NCI-H446 (cell line): ENCODE measurements around the gene F8.
"Not testable (repeated sequence)": the region's sequence is repeated elsewhere in the genome, so short reads cannot be mapped to it uniquely, and the experiment has no call there.

Experiments
- DNase-seq, 2 experiments: peaks; one replicate each; lab custom pipeline; 2025; lab: John Stamatoyannopoulos, UW

The F8 gene

DNA sequence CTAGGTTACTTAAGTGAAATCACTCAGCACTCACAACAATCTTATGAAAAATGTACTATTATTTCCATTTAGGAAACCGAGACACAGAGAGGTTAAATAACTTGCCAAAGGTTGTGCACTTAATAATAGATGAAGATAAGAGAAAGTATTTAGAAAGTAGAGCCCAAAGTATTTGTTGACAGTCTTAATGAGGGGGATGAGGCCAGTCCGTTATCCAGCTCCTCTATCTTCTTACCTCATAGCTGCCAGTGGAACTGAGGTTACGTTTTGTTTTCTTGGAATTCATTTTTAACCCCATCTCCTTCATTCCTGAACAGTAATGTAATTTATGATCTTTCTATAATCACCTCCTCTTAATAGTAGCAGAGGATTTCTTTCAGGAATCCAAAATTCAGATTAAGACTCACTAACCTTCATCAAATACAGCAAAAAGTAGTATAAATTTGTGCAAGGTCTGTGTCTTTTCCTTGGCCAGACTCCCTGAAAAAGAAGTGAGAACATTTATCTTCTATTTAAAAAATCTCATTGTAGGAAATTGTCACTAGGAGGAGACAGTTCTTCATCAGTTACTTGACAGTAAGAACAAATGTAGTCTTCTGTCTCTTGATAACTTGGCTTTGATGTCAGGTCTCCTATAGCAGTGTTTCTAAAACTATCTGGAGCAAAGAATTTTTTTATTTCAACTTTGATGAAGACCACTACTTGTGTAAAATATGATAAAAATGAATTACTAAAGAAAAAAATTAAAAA is 35.5 kb downstream of the F8 start:
- DNase-seq = peak in 1 of 2 experiments; percentile 3

DNA sequence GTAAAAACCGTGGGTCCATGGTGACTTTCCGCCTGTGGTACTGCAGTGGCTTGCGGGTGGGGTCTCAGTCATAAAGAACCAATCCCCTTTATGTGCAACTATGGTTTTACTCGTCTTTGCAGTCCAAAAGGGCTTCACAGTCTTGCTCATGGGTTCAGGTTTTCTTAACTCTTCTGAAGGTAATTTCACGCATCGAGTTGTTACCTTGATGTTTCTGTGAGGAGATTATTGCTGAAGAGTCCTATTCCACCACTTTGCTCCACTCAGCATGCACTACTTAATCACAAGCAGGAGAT is 41.5 kb downstream of the F8 start:
- DNase-seq = no peak

DNA sequence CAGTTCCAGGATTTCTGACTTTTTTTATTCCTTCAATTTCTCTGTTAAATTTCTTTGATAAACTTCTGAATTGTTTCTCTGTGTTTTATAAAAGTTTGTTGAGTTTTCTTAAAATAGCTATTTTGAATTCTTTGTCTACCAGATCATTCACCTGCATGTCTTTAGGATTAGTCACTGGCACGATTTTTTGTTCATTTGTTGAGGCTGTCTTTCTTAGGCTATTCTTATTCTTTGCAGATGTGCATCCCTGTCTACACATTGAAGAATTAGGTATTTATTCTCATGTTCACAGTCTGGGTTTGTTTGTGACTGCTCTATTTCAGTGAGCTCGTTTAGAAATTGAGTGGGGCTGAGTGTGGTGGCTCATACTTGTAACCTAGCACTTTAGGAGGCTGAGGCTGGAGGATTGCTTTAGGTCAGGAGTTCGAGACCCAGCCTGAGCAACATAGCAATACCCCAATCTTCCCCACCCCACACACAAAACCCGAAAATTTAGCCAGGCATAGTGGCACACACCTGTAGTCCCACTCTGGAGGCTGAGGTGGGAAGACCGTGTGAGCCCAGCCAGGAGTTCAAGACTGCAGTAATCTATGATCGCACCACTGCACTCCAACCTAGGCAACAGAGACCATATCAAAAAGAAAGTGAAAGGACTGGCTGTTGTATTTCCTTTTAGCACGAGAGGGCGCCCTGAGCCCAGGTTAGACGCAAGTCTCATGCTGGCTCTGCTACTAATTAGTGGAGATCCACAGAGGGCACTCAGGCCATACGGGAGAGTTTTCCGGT is 42.0 kb downstream of the F8 start:
- DNase-seq = peak; percentile 8 to 65

DNA sequence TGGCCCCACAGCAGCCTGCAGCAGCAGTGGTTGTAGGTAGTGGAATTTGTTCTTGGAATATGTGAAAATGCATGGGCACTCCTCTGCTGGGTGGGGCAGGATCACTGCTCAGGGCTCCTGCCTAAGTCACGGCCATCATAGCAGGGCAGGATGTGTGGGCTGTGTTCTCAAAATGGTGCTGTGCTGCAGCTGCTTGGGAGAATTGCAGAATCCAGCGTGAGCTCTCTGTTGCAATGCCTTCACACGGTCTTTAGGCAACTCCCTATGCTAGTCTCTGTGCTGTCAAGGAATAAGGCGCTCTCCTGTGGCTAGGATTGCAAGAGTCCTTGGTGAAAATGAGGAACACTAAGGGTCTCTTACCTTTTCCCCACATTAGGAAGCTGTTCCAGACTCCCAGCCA is 42.9 kb downstream of the F8 start:
- no peak for DNase-seq

DNA sequence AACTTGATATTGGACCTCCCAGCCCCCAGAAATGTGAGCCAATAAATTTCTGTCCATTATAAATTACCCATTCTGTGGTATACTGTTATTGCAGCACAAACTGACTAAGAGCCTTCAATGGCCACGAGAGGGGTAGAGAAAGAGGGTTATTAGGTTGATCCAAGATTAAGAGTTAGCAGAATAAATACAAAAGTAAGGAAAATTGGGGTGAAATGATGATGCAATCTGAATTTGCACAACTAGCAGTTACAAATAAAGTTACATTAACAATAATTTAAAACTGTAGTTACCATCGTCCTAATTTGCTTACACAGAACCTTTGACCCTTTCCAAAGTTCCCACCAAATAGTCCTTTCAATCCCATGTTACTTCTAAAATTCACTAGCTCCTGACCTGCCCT is 54.2 kb downstream of the F8 start:
- no peak for DNase-seq

DNA sequence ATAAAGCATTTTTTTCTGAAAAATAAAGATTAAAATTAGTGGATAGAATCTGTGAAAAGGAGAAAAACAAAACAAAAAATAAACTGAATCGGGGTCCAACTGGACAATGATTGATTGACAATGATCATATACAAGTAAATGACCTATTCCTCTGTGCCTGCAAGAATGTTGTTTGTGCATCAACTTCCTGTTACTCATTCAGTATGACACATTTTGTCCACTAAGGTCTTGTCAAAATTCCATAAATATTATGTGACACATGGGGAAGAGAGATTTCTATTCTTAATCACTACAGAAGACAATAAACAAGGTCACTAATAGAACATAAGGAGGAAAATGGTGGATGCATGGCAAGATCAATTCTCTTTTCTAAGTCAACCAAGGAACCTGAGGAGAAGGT is 54.9 kb downstream of the F8 start:
- DNase-seq = no peak

DNA sequence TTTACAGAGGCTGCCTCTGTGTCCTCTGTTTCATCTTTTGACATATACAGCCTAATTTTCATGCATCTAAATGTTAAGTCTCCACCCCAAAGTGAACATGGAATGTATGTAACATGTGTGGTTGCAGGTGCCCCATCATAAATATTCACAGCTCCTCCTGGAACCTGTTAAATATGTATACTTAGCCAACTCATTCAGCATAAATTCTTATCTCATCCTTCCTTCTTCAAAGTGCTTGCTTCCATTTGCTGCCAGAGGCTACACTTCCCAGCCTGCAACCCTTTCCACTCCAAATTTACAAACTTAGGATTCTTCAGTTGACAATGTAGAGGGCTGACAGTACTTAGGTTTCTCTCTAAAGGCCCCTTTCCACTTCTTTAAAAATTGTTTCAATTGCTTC is 60.6 kb downstream of the F8 start:
- DNase-seq = no peak

DNA sequence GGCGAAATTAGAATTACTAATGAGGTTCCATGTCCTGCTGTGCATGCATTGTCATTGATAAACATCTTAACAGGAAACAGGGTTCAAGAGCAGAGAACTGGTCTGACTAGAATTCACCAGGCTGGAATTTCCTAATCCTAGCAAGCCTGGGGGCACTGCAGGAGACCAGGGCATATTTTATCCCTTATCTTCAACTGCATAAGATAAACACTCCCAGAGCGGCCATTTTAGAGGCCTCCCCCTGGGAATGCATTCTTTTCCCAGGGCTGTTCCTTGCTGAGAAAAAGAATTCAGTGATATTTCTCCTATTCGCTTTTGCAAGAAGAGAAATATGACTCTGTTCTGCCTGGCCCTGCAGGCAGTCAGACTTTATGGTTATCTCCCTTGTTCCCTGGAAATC is 66.7 kb downstream of the F8 start:
- not testable (repeated sequence) for DNase-seq

DNA sequence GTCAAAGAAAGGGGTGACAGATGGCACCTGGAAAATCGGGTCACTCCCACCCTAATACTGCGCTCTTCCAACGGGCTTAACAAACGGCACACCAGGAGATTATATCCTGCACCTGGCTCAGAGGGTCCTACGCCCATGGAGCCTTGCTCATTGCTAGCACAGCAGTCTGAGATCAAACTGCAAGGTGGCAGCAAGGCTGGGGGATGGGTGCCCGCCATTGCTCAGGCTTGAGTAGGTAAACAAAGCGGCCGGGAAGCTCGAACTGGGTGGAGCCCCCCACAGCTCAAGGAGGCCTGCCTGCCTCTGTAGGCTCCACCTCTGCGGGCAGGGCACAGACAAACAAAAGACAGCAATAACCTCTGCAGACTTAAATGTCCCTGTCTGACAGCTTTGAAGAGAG is 83.3 kb downstream of the F8 start:
- DNase-seq = not testable (repeated sequence)

DNA sequence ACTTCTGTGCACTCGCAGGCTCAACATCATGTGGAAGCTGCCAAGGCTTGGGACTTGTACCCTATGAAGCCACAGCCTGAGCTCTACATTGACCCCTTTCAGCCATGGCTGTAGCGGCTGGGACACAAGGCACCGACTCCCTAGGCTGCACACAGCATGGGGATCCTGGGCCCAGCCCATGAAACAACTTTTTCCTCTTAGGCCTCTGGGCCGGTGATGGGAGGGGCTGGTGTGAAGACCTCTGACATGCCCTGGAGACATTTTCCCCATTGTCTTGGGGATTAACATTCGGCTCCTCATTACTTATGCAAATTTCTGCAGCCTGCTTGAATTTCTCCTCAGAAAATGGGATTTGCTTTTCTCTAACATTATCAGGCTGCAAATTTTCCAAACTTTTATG is 97.8 kb downstream of the F8 start:
- not testable (repeated sequence) for DNase-seq

DNA sequence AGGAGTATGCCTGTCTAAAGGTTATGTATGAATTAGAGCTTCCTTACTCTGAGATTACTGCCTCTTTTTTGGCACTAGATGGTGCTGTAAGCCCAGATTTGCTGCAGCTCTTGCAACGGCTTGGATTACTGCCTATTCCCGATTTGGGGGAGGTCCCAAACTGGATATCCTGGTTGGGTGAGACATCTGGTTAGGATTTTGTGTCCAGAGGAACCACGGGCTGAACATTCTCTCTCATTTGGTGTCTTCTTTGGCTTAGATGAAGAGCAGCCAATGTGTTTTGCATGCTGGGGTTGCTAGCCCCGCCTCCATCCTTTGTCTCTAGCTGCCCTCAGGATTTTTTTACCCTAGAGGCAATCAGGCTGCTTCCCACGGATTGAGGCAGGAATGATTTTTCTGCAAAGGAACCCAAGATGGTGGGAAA is 104.5 kb downstream of the F8 start:
- DNase-seq = peak; percentile 65 to 86

DNA sequence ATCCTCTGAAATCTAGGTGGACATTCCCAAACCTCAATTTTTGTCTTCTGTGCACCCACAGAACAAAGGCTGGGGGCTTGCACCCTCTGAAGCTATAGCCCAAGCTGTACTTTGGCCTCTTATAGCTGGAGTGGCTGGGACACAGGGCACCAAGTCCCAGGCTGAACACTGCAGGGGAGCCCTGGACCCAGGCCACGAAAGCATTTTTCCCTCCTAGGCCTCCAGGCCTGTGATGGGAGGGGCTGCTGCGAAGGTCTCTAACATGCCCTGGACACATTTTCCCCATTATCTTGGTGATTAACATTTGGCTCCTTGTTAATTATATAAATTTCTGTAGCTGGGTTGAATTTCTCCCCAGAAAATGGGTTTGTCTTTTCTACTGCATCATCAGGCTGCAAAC is 108.5 kb downstream of the F8 start:
- no peak for DNase-seq

DNA sequence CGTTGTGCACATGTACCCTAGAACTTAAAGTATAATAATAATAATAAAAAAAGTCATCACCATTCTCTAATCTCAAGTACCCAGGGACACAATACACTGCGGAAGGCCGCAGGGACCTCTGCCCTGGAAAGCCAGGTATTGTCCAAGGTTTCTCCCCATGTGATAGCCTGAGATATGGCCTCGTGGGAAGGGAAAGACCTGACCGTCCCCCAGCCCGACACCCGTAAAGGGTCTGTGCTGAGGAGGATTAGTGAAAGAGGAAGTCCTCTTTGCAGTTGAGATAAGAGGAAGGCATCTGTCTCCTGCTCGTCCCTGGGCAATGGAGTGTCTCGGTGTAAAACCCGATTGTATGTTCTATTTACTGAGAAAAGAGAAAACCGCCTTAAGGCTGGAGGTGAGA is 112.0 kb downstream of the F8 start:
- DNase-seq = not testable (repeated sequence)

DNA sequence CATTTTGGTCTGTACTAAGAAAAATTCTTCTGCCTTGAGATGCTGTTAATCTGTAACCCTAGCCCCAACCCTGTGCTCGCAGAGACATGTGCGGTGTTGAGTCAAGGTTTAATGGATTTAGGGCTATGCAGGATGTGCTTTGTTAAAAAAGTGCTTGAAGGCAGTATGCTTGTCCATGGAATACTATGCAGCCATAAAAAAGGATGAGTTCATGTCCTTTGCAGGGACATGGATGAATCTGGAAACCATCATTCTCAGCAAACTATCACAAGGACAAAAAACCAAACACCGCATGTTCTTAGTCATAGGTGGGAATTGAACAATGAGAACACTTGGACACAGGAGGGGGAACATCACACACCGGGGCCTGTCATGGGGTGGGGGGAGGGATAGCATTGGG is 112.5 kb downstream of the F8 start:
- not testable (repeated sequence) for DNase-seq

DNA sequence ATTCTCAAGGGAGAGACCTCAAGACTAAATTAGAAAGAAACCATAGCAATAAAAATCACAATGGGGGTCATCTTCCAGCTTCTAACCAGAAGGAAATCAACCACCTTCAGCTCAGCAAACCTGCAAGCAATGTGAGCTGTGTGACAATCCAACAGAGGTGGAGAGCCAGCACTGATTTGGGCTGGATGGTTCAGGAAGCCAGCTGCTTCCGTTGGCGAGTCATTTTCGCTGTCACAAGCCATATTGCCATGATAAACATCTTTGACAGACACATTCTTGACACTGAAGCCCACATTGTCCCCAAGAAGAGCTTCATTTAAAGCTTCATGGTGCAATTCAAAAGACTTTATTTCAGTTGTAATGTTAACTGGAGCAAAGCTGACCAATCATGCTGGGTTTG is 113.7 kb downstream of the F8 start:
- DNase-seq = no peak

DNA sequence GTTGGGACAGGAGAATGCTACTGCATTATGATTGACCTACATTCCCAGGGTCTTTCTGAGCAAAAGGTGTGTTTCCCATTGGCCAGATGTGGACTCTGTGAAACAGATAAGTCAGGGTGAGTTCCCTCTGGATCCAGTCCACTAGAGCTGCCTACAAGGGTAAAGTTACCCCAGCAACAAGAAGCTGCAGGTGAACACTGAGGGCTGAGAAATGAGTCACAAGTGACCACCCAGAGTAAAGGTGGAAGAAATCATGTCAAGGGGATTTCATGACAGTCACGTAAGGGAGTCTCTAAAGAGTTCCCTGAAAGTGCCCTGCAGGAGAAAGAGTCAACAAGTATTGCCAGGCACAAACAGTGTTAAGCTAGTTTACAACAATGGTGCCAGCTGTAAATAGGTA is 120.1 kb downstream of the F8 start:
- DNase-seq = no peak

DNA sequence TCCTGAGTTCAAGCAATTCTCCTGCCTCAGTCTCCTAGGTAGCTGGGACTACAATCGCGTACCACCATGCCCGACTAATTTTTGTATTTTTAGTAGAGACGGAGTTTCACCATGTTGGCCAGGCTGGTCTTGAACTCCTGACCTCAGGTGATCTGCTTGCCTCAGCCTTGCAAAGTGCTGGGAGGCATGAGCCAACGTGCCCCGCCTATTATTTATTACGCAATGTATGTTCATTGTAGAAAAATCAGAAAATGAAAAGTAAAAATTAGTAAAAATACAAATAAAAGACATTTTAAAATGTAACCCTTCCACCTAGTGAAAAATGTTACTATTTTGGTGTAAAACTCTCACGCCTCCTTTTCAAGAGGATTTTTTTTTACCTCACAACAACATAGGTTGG is 122.2 kb downstream of the F8 start:
- no peak for DNase-seq

DNA sequence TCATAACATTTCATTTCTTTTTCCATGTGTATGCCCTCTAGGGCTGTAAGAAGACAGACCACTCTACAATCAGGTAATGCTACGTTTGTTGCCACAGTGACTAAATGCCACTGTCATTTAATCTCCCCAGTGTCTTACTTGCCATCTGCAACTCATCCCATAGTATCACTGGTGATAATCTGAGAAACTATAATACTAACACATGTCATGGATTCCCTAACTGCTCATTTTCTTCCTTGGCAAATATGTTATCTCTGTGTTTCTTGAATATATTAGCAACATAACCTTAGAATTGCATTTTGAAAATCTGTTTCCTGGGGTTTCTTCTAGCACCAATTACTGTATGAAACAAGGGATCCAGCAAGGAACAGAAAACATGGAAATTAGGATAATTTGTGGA is 130.2 kb downstream of the F8 start:
- no peak for DNase-seq

DNA sequence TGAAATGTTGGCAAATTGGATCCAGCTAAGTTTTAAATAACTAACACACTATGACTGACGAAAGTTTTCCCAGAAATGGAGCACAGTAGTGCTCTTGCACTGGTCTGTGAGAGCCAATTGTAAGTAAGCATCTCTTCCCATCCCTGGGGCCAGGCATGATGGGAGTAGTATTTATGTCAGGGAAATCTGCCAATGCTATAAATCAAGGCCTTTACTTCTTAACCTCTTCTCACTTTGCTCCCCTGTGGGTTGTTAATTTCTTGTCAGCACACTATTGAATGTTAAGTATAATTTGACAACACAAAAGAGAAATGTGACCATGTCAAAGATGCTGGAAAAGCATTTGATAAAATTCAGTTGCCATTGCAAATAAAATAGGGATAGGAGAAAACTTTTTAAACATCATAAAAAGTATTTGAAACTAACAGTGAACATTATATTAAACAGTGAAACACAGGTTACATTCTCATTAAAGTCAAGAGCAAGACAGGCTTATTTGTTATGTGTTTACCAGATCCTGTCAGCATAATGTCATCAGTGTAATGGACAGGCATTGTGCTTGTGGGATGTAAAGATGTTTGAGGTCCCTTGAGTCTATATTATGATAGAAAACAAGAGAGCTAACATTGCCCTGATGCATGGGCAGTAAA is 131.4 kb downstream of the F8 start:
- DNase-seq = peak in 1 of 2 experiments; percentile 10

DNA sequence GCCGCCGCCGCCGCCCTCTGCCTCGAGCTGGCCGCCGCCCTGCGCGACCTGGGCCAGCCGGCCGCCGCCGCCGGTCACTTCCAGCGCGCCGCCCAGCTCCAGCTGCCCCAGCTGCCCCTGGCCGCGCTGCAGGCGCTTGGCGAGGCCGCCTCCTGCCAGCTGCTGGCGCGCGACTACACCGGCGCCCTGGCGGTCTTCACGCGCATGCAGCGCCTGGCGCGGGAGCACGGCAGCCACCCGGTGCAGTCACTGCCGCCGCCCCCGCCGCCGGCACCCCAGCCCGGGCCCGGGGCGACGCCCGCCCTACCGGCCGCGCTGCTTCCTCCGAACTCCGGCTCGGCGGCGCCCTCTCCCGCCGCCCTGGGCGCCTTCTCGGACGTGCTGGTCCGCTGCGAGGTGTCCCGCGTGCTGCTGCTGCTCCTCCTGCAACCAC is 135.7 kb downstream of the F8 start:
- DNase-seq = not testable (repeated sequence)

DNA sequence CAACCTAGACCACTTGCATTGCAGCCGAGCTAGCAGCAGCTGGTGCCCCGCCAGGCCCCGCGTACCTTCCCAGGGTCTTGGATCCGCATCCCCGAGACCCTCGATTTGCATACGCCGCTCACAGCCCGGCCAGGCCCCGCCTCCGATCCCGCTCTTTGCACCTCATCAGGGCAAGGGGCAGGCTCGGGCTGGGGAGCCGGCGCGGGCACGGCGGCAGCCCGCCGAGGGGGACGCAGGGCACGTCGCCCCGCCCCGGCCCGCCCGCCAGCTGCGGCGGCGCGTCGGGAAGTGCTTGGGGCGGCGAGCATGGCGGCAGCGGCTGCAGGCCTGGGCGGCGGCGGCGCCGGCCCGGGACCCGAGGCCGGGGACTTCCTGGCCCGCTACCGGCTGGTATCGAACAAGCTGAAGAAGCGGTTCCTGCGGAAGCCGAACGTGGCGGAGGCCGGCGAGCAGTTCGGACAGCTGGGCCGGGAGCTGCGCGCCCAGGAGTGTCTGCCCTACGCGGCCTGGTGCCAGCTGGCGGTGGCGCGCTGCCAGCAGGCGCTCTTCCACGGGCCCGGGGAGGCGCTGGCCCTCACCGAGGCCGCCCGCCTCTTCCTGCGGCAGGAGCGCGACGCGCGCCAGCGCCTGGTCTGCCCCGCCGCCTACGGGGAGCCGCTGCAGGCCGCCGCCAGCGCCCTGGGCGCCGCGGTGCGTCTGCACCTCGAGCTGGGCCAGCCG is 136.3 kb downstream of the F8 start, which contains the start of gene F8A1:
F8A1 (plus strand) TSS at position 287 of the 720 bp plus-strand sequence; CDS start at position 307, 20 bp downstream.
- DNase-seq = not testable (repeated sequence)

DNA sequence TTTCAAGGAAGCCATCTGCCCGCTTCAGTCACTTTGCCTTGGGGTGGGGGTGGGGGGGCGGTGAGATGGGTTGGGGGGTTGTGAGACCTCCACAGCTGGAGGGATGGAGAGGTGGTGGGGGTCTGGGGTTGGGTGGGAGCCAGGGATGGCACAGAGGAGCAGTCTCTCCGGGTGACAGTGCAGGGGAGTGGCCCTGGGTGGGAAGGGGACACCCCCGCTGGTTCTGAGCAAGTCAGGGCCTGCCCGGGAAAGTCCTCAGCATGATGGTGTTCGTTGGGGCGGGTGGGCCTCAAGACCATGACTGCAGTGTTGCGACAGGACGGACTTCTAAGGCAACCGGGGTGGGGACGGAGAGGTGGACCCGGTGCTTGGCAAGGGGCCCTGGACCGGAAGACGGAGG is 137.0 kb downstream of the F8 start:
- not testable (repeated sequence) for DNase-seq
